Adrenal gland (tissue), 5 donors: Measurements from ENCODE around the gene ARL8A.

Experiments used
- CTCF ChIP-seq, 6 experiments: fragments of 450-650 bp in 4 of 6; fragments of 200-600 bp in 2 of 6; sonication (generic) in 1 of 6; IDR thresholded peaks; 1 replicate in 5 of 6; 2 replicates in 1 of 6; pipeline versions ENCODE4 v1.5.1 to v1.8.0; 2016 to 2021; ENCODE audit warnings: antibody characterized with exemption in 6 of 6, mild to moderate bottlenecking in 2 of 6, moderate library complexity in 1 of 6
- POLR2A ChIP-seq, 2 donors: fragments of 450-650 bp; IDR thresholded peaks; one replicate each; pipeline ENCODE4 v1.6.1; 2017; ENCODE audit warnings: antibody characterized with exemption in 2 of 2, mild to moderate bottlenecking in 2 of 2, moderate library complexity in 1 of 2
- donor health status: DM: no; HTN: no; CAD: no.

GRCh38 chr1:202167708-202168415, 23.3 kb upstream of the ARL8A start:
- TF ChIP-seq POLR2A (IDR thresholded peaks at IDR 0.05) (no peak), CTCF (IDR thresholded peaks at IDR 0.05) (no peak)
